ENCODE data around the gene AADAC.

AADAC gene

GRCh38 chr3:151818361-151818760 lies 4.4 kb downstream of the AADAC start:
- no peak overlapping the region for H3K27ac ChIP-seq
- no peak for TF ChIP-seq CTCF (IDR thresholded peaks at IDR 0.05)
- no peak for TF ChIP-seq ZFX (IDR thresholded peaks at IDR 0.05; ENCODE audit: borderline replicate concordance)

GRCh38 chr3:151819910-151820309 lies 6.0 kb downstream of the AADAC start:
- no peak for TF ChIP-seq CTCF (IDR thresholded peaks at IDR 0.05)
- no peak for TF ChIP-seq ZFX (IDR thresholded peaks at IDR 0.05; ENCODE audit: borderline replicate concordance)
- H3K27ac ChIP-seq, result no peak overlapping the region

GRCh38 chr3:151827816-151828215 lies 13.9 kb downstream of the AADAC start:
- no peak overlapping the region for H3K27ac ChIP-seq
- TF ChIP-seq ZFX (IDR thresholded peaks at IDR 0.05; ENCODE audit: borderline replicate concordance) (no peak), CTCF (IDR thresholded peaks at IDR 0.05) (no peak)

DNA sequence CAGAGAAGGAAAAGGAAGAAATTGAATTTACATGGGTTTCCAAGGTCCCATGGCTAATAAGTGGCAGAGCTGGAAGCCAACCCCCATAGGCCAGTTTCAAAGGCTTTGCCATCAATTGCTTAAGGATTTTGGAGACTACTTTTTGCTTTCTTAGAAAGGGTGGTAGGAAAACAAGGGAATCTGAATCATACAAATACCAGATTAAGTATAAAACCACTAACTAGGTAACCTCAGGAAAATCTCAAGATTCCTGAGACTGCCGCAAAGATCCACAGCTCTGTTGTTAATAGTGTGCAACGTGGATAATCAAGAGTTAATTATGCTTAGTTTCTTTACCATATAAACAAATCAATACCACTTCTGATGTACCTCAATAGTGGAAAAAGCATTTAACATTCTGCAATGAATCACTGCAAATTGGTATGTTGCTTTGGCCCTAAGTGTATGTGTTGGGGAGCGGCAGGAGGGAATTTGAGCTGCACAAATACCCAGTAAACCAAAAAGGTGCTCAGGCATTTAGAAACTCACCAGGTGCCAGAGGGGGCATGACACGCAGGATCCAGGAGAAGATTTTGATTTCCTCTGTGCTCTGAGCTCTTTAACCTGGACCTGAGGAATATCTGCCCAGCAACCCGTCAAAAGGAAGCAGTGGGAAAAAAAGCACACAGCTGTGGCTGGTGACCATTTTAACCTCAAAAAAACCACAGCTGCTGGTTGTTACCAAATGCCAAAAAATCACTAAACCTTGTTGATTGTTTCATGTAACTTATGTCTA lies 22.0 kb downstream of the AADAC start:
- TF ChIP-seq CTCF (IDR thresholded peaks at IDR 0.05), result no peak
- no peak for TF ChIP-seq ZFX (IDR thresholded peaks at IDR 0.05; ENCODE audit: borderline replicate concordance)
- H3K27ac ChIP-seq, result no peak overlapping the region

DNA sequence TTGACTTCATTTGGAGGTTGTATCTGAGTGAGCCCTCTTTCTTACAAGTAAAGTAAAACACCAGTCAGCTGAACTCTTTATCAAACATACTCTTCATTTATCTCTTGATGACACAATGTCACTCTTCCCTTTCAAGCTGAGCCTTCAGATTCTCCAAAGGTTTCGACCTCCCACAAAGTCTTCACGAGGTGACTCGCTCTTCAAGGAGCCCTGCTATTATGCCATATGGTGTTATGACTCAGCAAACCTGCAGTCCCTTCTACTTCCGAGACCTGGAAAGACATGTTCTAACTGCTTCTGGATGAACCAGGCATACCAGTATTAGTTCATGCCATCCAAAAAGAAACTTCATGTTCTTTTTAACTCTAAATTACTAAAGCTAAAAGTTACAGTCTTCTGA lies 23.1 kb downstream of the AADAC start:
- TF ChIP-seq ZFX (IDR thresholded peaks at IDR 0.05; ENCODE audit: borderline replicate concordance) (no peak), CTCF (IDR thresholded peaks at IDR 0.05) (no peak)
- no peak overlapping the region for H3K27ac ChIP-seq

DNA sequence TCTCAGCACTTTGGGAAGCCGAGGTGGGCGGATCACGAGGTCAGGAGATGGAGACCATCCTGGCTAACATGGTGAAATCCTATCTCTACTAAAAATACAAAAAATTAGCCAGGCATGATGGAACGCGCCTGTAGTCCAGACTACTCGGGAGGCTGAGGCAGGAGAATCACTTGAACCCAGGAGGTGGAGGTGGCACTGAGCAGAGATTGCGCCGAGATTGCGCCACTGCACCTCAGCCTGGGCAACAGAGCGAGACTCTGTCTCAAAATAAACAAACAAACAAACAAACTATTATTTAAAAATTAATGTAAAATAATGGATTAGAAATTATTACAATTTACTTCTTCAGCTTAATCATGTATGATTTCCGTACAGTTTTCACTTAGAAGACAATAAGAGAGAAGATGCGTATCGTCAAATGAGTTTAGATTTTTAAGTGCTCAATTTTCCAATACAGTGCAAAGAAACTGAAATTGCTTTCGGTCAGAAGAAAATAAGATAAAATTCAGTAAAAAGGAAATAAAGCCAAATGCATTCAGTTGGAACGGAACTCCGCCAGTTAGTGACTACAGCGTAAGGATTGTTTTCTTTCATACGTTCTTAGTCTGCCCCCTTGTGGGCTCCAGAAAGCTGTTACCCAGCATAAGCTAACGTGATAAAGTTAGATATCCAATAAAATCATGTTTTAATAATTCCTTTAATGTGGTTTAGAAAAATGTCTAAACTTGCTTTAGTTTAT lies 24.8 kb downstream of the AADAC start:
- no peak overlapping the region for H3K27ac ChIP-seq
- TF ChIP-seq CTCF (IDR thresholded peaks at IDR 0.05) (peak; percentile 81), ZFX (IDR thresholded peaks at IDR 0.05; ENCODE audit: borderline replicate concordance) (no peak)

GRCh38 chr3:151839313-151839631 lies 25.4 kb downstream of the AADAC start:
- H3K27ac ChIP-seq, result no peak overlapping the region
- TF ChIP-seq ZFX (IDR thresholded peaks at IDR 0.05; ENCODE audit: borderline replicate concordance), result no peak
- peak; percentile 39 for TF ChIP-seq CTCF (IDR thresholded peaks at IDR 0.05)
